ENCODE measurements around the gene HOXA4. TPM values are rescaled to one million over a fixed set of nuclear protein-coding genes. Genes with fewer than 3 reads are reported as not detected.

The HOXA4 gene
- polyA plus RNA-seq, 3 donors, result 0.48 TPM; not detected in 2

DNA sequence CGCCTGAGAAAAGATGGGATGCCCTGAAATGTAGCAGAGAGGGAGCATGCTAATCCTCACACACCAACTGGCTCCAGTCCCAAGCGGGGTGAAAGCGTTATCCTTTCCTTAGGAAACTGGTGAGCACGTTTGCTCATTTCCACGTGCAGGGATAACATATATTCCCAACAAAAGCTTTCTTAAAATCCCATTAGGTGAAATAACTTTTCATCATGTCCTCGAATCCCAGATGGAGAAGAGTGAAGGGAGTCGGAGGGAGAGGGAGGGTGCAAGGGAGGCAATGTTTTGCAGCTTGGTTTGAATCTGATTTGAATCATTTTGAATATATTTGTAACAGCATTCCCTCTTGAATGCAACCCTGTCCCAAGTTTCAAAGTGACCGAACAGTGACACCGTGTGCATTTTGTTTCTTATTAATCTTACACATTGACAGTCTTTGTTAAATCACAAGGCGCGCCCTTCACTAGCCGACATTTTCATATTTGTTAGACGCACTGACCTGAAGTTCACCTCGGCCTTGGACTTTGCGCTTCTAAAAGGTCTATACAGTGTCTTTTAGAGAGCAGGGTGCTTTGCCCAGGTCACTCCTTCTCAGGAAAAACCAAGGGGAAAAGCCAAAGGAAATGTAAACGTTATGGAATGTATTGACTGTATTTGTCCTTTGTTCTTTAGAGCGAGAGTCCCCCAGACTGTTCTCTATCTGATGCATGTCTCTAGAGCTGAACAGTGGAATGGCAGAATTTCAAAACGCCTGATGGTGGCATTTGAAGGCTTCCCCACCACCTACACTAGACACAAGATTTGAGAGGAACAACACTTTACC, 3.1 kb upstream of the HOXA4 start:
- Histone ChIP-seq H3K9ac (ENCODE audit: insufficient read depth, low read length, poor library complexity, severe bottlenecking) (no peak overlapping the region), H3K4me1 (ENCODE audit: control insufficient read depth in 1 of 2, insufficient read depth in 2 of 2, low read length in 2 of 2) (peaks cover 16 to 36% of the 10 kb centered on the region in 2 donors), H3K27me3 (ENCODE audit: control insufficient read depth in 2 of 2, insufficient read depth in 2 of 2, low read length in 2 of 2) (peaks cover 12 to 25% of the 10 kb centered on the region in 2 donors), H3K79me2 (ENCODE audit: insufficient read depth, low read length) (no peaks in the 10 kb centered on the region), H3K36me3 (replicated peaks in 1 of 2; ENCODE audit: control insufficient read depth in 1 of 2, insufficient read depth in 2 of 2, low read length in 2 of 2) (no peaks in the 10 kb centered on the region), H3K27ac (ENCODE audit: low read depth in 1 of 2, low read length in 2 of 2) (no peak overlapping the region), H3K4me3 (replicated peaks in 1 of 3; ENCODE audit: low read depth in 2 of 3, low read length in 3 of 3) (no peak overlapping the region), H3K4me2 (replicated peaks; ENCODE audit: extremely low read depth, low read length, poor library complexity, severe bottlenecking) (no peak overlapping the region), H3K9me3 (replicated peaks in 1 of 2; ENCODE audit: control insufficient read depth in 1 of 2, insufficient read depth in 1 of 2, low read length in 2 of 2) (no peaks in the 10 kb centered on the region), H4K20me1 (ENCODE audit: insufficient read depth, low read length) (no peaks in the 10 kb centered on the region), H2AFZ (ENCODE audit: insufficient read depth, low read depth, low read length, poor library complexity, severe bottlenecking) (no peak overlapping the region)
- Mint-ChIP-seq H3K9me3 (peaks cover 0 to 9% (median 0%) of the 10 kb centered on the region in 7 donors), H3K36me3 (peaks cover 0 to 4% of the 10 kb centered on the region in 2 donors), H3K4me3 (no peak overlapping the region), H3K4me1 (peaks cover 41% of the 10 kb centered on the region), H3K27ac (no peak overlapping the region), H3K27me3 (ENCODE audit: low read depth in 3 of 3) (peaks cover 8 to 28% (median 10%) of the 10 kb centered on the region in 3 donors)
- no peak for TF ChIP-seq CTCF (IDR thresholded peaks at IDR 0.05)
- 100% methylated on average over 5 of the region's 18 CpGs for WGBS (ENCODE audit: insufficient coverage)
- no peak for DNase-seq
- intact Hi-C loops (cut with micrococcal nuclease), result loop anchor here in 1 of 2 donors (2.0 kb wide), 1 partner anchor 37 kb away; no protein-coding TSS in a partner anchor

DNA sequence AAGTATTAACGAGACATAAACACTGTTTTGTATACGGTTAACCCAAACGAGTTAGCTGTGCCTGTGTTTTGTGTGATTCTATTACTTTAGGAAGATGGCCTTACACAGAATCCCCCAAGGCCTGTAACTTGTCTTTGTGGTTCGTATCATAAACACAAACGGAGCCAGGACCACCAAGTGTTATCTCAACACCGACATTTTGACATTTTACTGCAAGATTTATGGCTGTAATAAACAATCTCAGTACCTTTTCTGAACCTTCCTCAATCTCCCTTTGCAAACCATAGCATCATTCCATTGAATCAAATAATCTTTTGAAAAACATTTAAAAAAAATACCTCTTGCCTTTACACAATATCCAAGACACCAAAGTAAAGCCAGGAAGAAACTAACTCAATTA, 2.4 kb upstream of the HOXA4 start:
- Histone ChIP-seq H3K27ac (ENCODE audit: low read depth in 1 of 2, low read length in 2 of 2) (no peak overlapping the region), H3K4me1 (ENCODE audit: control insufficient read depth in 1 of 2, insufficient read depth in 2 of 2, low read length in 2 of 2) (peaks cover 16 to 36% of the 10 kb centered on the region in 2 donors), H3K79me2 (ENCODE audit: insufficient read depth, low read length) (no peaks in the 10 kb centered on the region), H3K27me3 (ENCODE audit: control insufficient read depth in 2 of 2, insufficient read depth in 2 of 2, low read length in 2 of 2) (peaks cover 12 to 25% of the 10 kb centered on the region in 2 donors), H2AFZ (ENCODE audit: insufficient read depth, low read depth, low read length, poor library complexity, severe bottlenecking) (no peak overlapping the region), H3K9ac (ENCODE audit: insufficient read depth, low read length, poor library complexity, severe bottlenecking) (no peak overlapping the region), H3K4me3 (replicated peaks in 1 of 3; ENCODE audit: low read depth in 2 of 3, low read length in 3 of 3) (no peak overlapping the region), H3K4me2 (replicated peaks; ENCODE audit: extremely low read depth, low read length, poor library complexity, severe bottlenecking) (no peak overlapping the region), H4K20me1 (ENCODE audit: insufficient read depth, low read length) (no peaks in the 10 kb centered on the region), H3K36me3 (replicated peaks in 1 of 2; ENCODE audit: control insufficient read depth in 1 of 2, insufficient read depth in 2 of 2, low read length in 2 of 2) (no peaks in the 10 kb centered on the region), H3K9me3 (replicated peaks in 1 of 2; ENCODE audit: control insufficient read depth in 1 of 2, insufficient read depth in 1 of 2, low read length in 2 of 2) (no peaks in the 10 kb centered on the region)
- Mint-ChIP-seq H3K27ac (no peak overlapping the region), H3K27me3 (ENCODE audit: low read depth in 3 of 3) (peaks cover 8 to 28% (median 10%) of the 10 kb centered on the region in 3 donors), H3K9me3 (peaks cover 0 to 9% (median 0%) of the 10 kb centered on the region in 7 donors), H3K36me3 (peaks cover 0 to 4% of the 10 kb centered on the region in 2 donors), H3K4me3 (no peak overlapping the region), H3K4me1 (peaks cover 41% of the 10 kb centered on the region)
- intact Hi-C loops (cut with micrococcal nuclease), result no loop called here
- WGBS (ENCODE audit: insufficient coverage), result 79% methylated on average over 3 of the region's 6 CpGs
- no peak for TF ChIP-seq CTCF (IDR thresholded peaks at IDR 0.05)
- no peak for DNase-seq
